Endothelial cell of hepatic sinusoid (primary cell): Measurements from ENCODE around the gene GNAI1.

Experiments used
- in situ Hi-C: cut with HindIII; loops from 2 replicates; pipeline ENCODE4 v1.10.0; 2017; ENCODE audit warnings: low sequenced_read_pairs

The GNAI1 gene

GRCh38 chr7:80244206-80244916, 109.7 kb downstream of the GNAI1 start:
- in situ Hi-C loops: no loop called here

DNA sequence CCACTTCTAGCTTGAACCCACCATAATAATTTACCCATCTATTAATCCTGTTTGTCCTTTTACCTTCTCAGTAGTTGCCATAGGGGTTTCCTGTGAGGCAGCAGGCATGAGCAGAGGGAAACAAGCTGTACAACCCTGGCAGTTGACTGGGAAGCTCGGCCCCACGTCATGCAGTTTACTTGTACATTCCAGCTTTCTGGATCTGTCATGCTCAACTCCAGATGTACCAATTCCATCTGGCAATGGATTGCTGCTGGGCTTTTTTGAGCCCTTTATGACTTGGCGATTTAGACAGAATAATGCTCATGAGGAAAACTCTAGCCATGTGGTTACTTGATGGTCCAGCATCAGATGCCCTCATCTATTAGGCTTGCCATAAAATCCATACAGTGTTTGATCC, 112.5 kb downstream of the GNAI1 start:
- in situ Hi-C loops: no loop called here

- in situ Hi-C loops: no loop called here
Measured at GRCh38 chr7:80247891-80248290, 113.3 kb downstream of the GNAI1 start.

- in situ Hi-C loops: no loop called here
Measured at GRCh38 chr7:80249184-80249583, 114.6 kb downstream of the GNAI1 start.

- in situ Hi-C loops: no loop called here
Measured at GRCh38 chr7:80249619-80250295, 115.1 kb downstream of the GNAI1 start.

- in situ Hi-C loops: no loop called here
Measured at GRCh38 chr7:80253237-80253636, 118.6 kb downstream of the GNAI1 start.

GRCh38 chr7:80253653-80254052, 119.0 kb downstream of the GNAI1 start:
- in situ Hi-C loops: no loop called here

- in situ Hi-C loops: loop anchor here (5.0 kb wide), 1 partner anchor 33 kb away; no protein-coding TSS in a partner anchor
Measured at GRCh38 chr7:80255656-80256055, 121.0 kb downstream of the GNAI1 start.

DNA sequence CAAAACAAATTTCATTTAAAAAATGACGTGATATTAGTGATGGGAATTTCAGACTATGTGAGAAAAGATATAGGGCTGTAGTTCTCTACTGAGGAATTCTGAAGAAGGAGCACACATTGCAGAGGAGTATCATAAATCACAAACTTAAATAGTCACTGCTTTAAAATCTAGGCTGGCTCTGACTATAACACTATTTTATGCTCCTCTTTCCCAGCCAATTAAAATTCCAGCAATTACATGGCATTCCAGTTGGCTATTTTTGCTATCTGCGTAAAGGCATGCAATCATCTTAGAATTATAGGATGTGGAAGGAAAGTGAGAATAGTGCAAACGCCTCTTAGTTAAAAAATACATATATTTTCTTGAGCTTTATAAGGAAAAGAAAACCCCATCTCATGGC, 123.1 kb downstream of the GNAI1 start:
- in situ Hi-C loops: loop anchor here (5.0 kb wide), 1 partner anchor 35 kb away; no protein-coding TSS in a partner anchor

GRCh38 chr7:80260606-80261005, 126.0 kb downstream of the GNAI1 start:
- in situ Hi-C loops: no loop called here

DNA sequence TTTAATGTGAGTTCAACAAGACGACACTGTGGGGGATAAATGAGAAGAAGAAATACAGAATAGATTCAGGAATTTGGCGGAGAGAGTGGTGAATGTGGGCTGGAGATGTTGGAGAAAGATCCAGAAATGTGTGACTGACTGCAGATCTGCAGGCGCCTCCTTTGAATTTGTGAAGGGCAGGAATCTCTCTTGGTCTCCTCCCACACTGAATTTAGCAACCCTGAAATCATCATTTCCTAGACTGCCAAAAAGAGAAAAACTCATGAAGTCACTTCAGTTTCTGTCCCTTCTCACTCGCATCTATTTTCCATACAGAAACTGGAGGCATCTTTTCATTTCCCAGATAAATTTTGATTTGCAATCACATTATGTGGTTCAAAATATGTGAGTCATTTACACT, 128.7 kb downstream of the GNAI1 start:
- in situ Hi-C loops: no loop called here

DNA sequence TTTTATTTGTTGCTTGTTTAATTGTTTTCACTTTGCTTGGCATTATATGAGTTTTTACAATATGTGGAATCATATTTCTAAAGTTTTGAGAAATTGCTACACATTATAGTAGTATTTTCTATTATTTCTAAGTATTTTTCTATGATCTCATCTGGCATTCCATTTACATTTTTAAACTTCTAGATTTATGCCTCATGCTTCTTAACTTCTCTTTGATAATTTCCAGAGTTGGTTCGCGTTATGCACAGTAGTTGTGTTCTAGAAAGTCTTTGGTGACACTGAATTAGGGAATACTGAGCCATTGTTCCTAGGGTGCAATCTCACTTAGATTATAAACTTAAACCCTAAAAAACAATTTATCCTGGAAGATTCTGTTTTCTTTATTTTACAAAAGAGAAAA, 129.2 kb downstream of the GNAI1 start:
- in situ Hi-C loops: no loop called here

DNA sequence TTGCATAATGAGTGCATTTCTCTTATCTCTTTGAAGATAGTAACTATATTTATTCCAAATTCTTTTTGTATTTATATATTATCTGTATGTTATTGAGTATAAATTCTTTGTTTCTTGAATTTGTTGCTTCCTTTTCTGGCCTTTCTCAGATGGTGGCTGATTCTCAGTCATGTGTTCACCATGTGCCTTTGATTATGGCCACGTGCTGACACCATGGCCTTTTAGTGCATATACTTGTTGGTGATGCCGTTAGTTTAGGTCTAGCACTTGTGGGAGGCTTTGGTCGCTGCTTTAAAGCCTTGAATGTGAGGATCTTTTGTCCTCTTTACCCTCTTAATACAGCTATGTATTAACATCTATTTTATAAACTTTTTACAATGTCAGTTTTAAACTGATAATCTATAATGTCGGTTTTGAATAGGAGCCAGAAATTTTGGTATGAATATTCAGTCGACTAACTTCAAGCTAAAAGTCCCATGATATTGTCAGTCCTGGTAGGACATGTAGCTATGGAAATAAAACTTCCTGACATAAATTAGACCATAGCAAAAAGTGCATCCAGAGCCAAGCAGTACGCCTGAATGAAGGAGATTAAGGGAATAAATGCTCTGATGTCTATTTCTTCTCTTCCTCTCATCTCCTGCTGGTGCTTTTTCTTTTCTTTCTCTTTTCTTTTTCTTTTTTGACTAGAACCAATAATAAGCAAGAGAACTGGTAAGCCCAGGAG, 130.3 kb downstream of the GNAI1 start:
- in situ Hi-C loops: no loop called here

- in situ Hi-C loops: no loop called here
Measured at GRCh38 chr7:80272560-80273239, 138.1 kb downstream of the GNAI1 start.

DNA sequence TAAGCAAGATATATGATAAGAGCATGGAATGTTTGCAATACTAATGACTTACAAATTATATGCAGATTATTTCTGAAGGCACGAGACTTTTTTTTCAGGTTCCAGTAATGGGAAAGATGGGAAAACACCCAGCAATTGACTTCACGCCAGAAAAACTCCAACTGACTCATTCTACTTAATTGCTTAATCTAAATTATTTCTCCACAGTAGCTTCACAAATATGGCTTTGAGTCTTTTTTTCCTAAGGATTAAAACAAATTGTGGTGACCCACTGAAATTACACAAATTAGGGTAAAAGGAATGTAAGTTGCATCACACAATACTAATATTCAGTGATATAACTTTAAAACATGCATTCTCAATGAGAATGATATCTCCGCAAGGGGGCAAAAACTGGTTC, 138.7 kb downstream of the GNAI1 start:
- in situ Hi-C loops: no loop called here

- in situ Hi-C loops: no loop called here
Measured at GRCh38 chr7:80275192-80275605, 140.6 kb downstream of the GNAI1 start.
